ENCODE data around the gene LCLAT1. TPM values are rescaled to one million over a fixed set of nuclear protein-coding genes. Genes with fewer than 3 reads are reported as not detected.

Gene LCLAT1
- total RNA-seq, 1 experiment from 2014 or later, result 36.0 TPM

- in situ Hi-C loops (cut with HindIII; ENCODE audit: low pct_unique_long_range_greater_than_20kb, low sequenced_read_pairs), result no loop called here
- no peak for ATAC-seq
- CTCF ChIA-PET, result no interaction called here
- TF ChIP-seq SIN3A (IDR thresholded peaks at IDR 0.05; ENCODE audit: borderline replicate concordance, insufficient read depth, low read depth, low read length), result no peak
- no peak for TF ChIP-seq REST (IDR thresholded peaks at IDR 0.05; ENCODE audit: insufficient read depth in 1 of 2, low read depth in 2 of 2, low read length in 1 of 2)
- TF ChIP-seq TCF7L2 (IDR thresholded peaks at IDR 0.05; ENCODE audit: low read depth, low read length), result no peak
- TF ChIP-seq POLR2AphosphoS5 (IDR thresholded peaks at IDR 0.05; ENCODE audit: low read depth, low read length), result no peak
- no peak for TF ChIP-seq CTCF (IDR thresholded peaks at IDR 0.05)
- no peak for DNase-seq (ENCODE audit: low read depth, low spot score)
- POLR2A ChIA-PET, result no interaction called here
- Histone ChIP-seq H3K27ac (ENCODE audit: low read length) (no peak overlapping the region), H3K4me3 (ENCODE audit: low read depth in 2 of 2, low read length in 2 of 2) (no peak overlapping the region), H3K9me3 (ENCODE audit: control insufficient read depth, insufficient read depth, low read depth, low read length) (no peaks in the 10 kb centered on the region), H3K36me3 (ENCODE audit: control insufficient read depth, insufficient read depth, low read length) (no peaks in the 10 kb centered on the region), H3K27me3 (ENCODE audit: control insufficient read depth, insufficient read depth, low read length) (no peaks in the 10 kb centered on the region), H3K4me1 (ENCODE audit: control insufficient read depth, insufficient read depth, low read length) (no peaks in the 10 kb centered on the region)
- no TSS peak for BruUV-seq (replicated peaks)
- intact Hi-C loops (cut with micrococcal nuclease; ENCODE audit: unreplicated experiment), result no loop called here
These were observed 34.3 kb downstream of the LCLAT1 start for GRCh38 chr2:30481323-30481800.

- CTCF ChIA-PET, result no interaction called here
- Histone ChIP-seq H3K36me3 (ENCODE audit: control insufficient read depth, insufficient read depth, low read length) (no peaks in the 10 kb centered on the region), H3K4me1 (ENCODE audit: control insufficient read depth, insufficient read depth, low read length) (no peaks in the 10 kb centered on the region), H3K27me3 (ENCODE audit: control insufficient read depth, insufficient read depth, low read length) (no peaks in the 10 kb centered on the region), H3K9me3 (ENCODE audit: control insufficient read depth, insufficient read depth, low read depth, low read length) (no peaks in the 10 kb centered on the region), H3K4me3 (ENCODE audit: low read depth in 2 of 2, low read length in 2 of 2) (no peak overlapping the region), H3K27ac (ENCODE audit: low read length) (no peak overlapping the region)
- no TSS peak for BruUV-seq (replicated peaks)
- ATAC-seq, result no peak
- in situ Hi-C loops (cut with HindIII; ENCODE audit: low pct_unique_long_range_greater_than_20kb, low sequenced_read_pairs), result no loop called here
- intact Hi-C loops (cut with micrococcal nuclease; ENCODE audit: unreplicated experiment), result no loop called here
- TF ChIP-seq TCF7L2 (IDR thresholded peaks at IDR 0.05; ENCODE audit: low read depth, low read length), result no peak
- no peak for TF ChIP-seq POLR2AphosphoS5 (IDR thresholded peaks at IDR 0.05; ENCODE audit: low read depth, low read length)
- TF ChIP-seq SIN3A (IDR thresholded peaks at IDR 0.05; ENCODE audit: borderline replicate concordance, insufficient read depth, low read depth, low read length), result no peak
- TF ChIP-seq CTCF (IDR thresholded peaks at IDR 0.05), result no peak
- TF ChIP-seq REST (IDR thresholded peaks at IDR 0.05; ENCODE audit: insufficient read depth in 1 of 2, low read depth in 2 of 2, low read length in 1 of 2), result no peak
- POLR2A ChIA-PET, result no interaction called here
- DNase-seq (ENCODE audit: low read depth, low spot score), result no peak
These were observed 35.0 kb downstream of the LCLAT1 start for GRCh38 chr2:30482011-30482410.
